Fibroblast of peridontal ligament (primary cell): ENCODE measurements around the gene TYROBP.
"Not testable (repeated sequence)": the region's sequence is repeated elsewhere in the genome, so short reads cannot be mapped to it uniquely, and the experiment has no call there.

Experiments
- DNase-seq: peaks from one replicate; pipeline ENCODE4 v3.0.0-alpha.2; 2010; ENCODE audit errors: extremely low read depth

TYROBP gene

DNA sequence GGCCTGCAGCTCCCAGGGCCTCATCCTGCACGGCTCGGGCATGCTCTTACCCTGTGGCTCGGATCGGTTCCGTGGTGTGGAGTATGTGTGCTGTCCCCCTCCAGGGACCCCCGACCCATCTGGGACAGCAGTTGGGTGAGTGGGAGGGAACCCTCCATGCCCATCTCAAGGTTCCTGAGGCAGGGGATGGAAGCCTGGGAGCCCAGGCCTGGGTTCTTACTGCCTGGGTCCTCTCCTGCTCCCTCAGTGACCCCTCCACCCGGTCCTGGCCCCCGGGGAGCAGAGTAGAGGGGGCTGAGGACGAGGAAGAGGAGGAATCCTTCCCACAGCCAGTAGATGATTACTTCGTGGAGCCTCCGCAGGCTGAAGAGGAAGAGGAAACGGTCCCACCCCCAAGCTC, 36.5 kb downstream of the TYROBP start:
- DNase-seq: no peak

- no peak for DNase-seq
These were observed 37.3 kb downstream of the TYROBP start for GRCh38 chr19:35870798-35871197.

GRCh38 chr19:35870124-35870736, 37.9 kb downstream of the TYROBP start:
- DNase-seq: not testable (repeated sequence)

DNA sequence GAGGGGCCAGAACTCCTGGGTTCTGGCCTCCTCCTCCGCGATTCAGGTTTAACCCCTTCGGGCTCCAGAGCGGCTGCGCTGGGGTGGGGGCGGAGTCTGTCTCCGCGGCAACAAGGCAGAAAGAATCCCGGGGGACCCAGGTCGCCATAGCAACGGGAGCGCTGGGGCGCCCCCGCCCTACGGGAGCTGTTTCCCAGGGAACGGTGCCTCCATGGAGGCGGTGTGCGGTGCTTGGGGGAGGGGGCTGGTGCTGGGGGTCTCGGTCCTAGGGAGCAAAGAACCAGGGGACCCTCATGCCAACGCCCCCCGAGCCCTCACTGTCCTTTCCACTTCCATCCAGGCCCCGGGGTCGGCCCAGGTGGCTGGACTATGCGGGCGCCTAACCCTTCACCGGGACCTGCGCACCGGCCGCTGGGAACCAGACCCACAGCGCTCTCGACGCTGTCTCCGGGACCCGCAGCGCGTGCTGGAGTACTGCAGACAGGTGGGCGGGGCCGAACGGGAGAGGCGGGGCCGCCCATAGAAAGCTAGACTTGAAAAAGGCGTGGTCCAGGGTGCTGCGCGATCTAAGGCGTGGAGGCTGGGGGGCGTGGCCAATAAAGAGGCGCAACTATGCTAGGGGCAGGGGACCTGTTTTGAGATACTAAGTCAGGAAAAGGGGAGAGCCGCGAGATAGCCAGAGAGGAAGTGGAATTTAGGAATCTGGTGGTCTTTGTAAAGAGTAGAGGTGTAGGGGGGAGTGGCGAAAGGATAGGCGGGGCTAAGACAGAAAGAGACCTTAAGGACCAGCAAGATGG, 38.6 kb downstream of the TYROBP start:
- DNase-seq: peak; percentile 22

- no peak for DNase-seq
These were observed 39.2 kb downstream of the TYROBP start for GRCh38 chr19:35868823-35869326.

- DNase-seq: peak; percentile 18
These were observed 39.8 kb downstream of the TYROBP start, which contains the start of gene APLP1 for GRCh38 chr19:35868172-35868822. Gene APLP1 (plus strand): TSS chr19:35868574. CDS start chr19:35868637, 63 bp downstream.

DNA sequence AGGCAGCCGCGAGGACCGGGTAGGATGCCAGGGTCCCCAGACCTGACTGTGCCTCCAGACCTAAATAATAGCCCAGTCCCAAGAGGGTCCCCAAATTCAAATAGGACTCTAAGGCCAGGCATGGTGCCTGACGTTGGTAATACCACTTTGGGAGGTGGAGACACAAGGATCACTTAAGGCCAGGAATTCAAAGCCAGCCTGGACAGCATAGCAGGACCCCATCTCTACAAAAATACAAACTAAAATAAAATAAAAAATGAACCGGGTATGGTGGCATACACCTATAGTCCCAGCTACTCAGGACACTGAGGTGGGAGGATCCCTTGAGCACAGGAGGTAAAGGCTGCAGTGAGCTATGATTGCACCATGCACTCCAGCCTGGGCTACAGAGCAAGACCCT, 45.1 kb downstream of the TYROBP start:
- DNase-seq: no peak

DNA sequence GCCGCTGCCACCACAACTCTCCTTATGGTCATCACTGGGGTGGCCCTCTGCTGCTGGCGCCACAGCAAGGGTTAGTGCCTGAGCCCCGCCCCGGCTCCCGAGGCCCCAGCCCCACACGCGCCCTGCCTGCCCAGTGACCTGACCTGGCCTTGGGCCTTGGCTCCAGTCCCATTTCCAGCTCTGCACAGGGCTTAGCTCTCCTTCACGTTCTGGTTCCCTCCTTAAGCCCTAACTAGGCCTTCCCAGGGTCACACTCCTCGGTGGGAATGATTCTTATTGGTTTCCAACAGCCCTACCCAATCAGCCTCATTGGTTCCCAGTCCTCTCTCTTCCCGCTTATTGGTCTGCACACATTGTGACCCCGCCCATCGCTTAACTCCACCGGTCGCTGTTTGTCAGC, 45.6 kb downstream of the TYROBP start:
- DNase-seq: no peak

DNA sequence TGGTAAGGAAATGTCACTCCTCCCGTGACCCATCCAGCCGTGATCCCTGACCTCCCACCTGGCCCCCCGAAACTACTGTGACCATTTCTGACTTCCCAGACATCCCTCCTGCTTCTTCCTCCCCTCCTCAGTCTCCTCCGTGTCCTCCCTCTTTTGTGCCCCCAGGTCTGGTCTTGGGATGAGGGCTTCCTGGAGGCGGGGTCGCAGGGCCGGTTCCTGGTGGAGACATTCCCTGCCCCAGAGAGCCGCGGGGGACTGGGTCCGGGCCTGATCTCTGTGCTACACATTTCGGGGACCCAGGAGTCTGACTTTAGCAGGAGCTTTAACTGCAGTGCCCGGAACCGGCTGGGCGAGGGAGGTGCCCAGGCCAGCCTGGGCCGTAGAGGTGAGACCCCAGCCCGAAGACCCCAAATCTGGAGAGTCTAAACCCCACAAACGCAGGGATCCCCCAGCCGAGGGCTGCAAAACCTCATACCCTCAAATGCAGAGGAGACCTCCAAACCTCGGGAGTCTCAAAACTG, 46.4 kb downstream of the TYROBP start:
- DNase-seq: no peak

- no peak for DNase-seq
These were observed 47.1 kb downstream of the TYROBP start for GRCh38 chr19:35860818-35861639.

DNA sequence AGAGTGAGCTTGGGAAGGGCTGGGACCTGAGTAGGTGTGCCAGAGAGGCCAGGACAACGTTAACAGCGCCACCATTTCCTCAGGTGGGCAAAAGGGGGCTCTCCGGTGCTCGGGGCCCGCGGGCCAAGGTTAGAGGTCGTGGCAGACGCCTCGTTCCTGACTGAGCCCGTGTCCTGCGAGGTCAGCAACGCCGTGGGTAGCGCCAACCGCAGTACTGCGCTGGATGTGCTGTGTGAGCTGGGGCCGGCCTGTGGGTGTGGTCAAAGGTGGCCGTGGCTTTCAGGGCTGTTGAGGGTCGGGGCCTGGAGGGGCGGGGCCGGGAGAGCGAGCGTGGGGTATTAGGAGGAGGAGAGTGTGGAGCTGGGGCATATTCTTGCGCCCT, 47.7 kb downstream of the TYROBP start:
- DNase-seq: no peak

DNA sequence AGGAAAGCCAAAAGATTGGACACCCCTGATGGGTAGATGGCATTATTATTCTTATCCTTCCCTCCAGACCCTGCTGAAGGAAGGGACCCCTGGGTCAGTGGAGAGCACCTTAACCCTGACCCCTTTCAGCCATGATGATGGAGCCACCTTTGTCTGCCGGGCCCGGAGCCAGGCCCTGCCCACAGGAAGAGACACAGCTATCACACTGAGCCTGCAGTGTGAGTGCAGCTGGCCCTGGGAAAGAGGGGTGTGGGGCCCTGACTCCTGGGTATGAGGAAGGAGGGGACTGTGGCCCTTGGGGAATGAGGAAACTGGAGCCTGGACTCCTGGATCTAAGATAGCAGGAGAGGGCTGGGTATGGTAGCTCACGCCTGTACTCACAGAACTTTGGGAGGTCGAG, 48.7 kb downstream of the TYROBP start:
- no peak for DNase-seq

- no peak for DNase-seq
These were observed 49.8 kb downstream of the TYROBP start for GRCh38 chr19:35858311-35858710.

DNA sequence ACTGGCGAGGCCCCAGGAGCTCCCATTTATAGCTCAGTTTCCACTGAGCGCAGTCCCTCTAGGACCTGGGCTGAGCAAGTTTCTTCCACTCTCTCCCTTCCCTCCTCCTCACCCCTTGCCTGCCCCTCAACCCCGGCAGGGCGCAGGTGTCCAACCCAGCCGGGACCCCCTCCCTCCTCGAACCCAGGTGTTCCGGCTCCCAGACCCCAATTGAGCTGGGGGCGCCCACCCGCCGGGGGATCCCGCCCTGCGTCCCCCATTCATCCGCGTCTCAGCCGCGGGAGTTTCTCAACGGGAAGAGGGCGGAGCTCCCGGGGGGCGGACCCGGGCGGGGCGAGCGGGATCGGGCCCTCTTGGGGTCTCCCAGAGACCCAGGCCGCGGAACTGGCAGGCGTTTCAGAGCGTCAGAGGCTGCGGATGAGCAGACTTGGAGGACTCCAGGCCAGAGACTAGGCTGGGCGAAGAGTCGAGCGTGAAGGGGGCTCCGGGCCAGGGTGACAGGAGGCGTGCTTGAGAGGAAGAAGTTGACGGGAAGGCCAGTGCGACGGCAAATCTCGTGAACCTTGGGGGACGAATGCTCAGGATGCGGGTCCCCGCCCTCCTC, 51.4 kb downstream of the TYROBP start, which contains the start of gene KIRREL2:
Gene KIRREL2, plus strand, starts transcription at position 366 of the 604 bp plus-strand sequence. Its CDS starts 209 bp downstream, at position 575.
- DNase-seq: no peak
